GM19043 (cell line): ENCODE results near the gene SCGB1D4.

Experiments used
- ATAC-seq: cut with Tn5 transposase; IDR thresholded peaks from one replicate; pipeline ENCODE4 v1.9.1; 2021; ENCODE audit warnings: low read depth; ENCODE audit not compliant: unreplicated experiment

Gene SCGB1D4

DNA sequence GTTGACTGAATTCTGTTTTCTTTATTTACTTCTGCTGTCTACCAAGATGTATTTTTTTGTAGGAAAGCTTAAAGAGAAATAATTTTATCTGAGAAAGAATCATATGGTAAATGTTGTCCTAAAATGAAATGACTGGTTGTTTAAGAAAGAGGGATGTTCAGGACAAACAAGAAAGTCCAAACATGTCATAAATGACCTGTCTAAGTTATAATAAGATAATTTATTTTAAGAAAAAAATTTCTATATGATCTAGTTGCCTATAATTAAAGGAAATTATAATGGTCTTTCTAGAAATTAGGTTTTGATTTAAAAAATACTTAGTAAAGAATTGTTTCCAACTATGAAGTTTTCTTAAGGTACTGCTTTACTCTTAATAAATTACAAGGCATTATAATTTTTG lies 18.4 kb downstream of the SCGB1D4 start:
- ATAC-seq = no peak

DNA sequence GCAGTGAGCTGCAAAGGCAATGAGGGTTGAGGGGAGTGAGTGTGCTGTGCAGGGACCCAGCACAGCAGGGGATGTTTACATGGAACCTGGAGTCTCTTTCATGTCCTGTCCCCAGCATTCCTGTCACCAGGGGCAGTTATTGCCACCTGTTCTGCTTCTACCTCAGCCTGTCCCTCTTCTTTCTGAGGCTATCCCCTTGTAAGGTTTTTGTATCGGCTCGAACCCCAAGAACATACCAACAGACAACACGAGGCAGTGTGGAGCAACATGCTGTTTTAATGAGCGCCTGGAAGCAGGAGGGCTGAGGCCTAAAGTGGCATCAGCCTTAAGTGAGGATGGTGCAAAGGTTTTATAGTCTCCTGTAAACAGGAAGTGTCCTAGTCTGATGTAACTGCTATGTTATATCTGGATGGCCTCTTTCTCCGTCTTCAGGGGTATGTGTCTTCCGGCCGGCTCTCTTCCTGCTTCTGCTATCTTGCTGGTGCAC lies 25.0 kb downstream of the SCGB1D4 start:
- no peak for ATAC-seq

- ATAC-seq = no peak
Observed at GRCh38 chr11:62273284-62273683, 25.6 kb downstream of the SCGB1D4 start.

DNA sequence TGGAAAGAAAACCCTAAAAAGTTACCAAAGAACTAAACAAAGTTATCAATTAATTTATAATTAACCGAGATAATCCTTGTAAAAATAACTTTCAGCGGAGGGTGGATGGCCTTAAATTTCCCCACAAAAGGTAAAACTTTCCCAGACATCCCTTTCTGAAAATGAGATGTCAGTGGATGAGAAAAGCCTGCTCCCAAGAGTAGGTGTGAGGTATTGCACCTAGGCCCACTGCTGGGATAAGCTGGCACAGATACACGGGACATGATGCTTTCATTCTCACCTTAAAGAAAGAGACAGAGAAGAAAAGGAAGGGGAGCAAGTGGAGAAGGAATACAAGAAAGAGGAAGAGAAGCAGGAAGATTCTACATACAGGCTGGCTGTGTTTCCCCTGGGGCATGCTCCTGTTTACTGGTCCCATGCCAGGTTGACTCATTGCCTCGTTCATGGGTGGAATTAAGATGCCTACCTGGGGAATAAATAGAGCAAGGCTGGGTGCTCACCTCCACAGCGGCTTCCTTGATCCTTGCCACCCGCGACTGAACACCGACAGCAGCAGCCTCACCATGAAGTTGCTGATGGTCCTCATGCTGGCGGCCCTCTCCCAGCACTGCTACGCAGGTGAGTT lies 29.1 kb downstream of the SCGB1D4 start, which contains the start of gene SCGB2A2:
Gene SCGB2A2, plus strand, starts transcription at position 505 of the 625 bp plus-strand sequence. Its CDS starts 59 bp downstream, at position 564.
- ATAC-seq = no peak

GRCh38 chr11:62267576-62267975 lies 31.3 kb downstream of the SCGB1D4 start:
- no peak for ATAC-seq

- no peak for ATAC-seq
Observed at GRCh38 chr11:62267050-62267449, 31.8 kb downstream of the SCGB1D4 start.

GRCh38 chr11:62266558-62266957 lies 32.3 kb downstream of the SCGB1D4 start:
- ATAC-seq = no peak

- no peak for ATAC-seq
Observed at GRCh38 chr11:62264004-62264403, 34.9 kb downstream of the SCGB1D4 start.

GRCh38 chr11:62260261-62260953 lies 38.5 kb downstream of the SCGB1D4 start:
- no peak for ATAC-seq

DNA sequence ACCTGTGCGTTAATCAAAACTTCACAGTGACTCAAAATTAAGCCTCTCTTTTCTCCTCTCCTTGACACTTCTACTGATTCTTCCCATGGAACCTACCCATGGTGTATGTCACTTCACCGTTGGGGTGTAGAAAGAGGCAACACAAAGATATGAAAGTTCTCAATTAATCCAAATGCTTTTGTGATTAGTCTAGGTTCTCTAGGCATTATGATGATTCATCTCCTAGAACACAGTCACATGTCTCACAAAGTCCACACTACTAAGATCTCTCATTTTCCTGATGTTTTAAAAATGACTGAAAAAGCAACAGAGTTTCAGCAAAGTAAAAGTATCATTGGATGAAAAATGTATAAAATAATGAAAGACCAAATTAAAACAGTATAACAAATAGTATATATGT lies 42.6 kb downstream of the SCGB1D4 start:
- ATAC-seq = no peak

DNA sequence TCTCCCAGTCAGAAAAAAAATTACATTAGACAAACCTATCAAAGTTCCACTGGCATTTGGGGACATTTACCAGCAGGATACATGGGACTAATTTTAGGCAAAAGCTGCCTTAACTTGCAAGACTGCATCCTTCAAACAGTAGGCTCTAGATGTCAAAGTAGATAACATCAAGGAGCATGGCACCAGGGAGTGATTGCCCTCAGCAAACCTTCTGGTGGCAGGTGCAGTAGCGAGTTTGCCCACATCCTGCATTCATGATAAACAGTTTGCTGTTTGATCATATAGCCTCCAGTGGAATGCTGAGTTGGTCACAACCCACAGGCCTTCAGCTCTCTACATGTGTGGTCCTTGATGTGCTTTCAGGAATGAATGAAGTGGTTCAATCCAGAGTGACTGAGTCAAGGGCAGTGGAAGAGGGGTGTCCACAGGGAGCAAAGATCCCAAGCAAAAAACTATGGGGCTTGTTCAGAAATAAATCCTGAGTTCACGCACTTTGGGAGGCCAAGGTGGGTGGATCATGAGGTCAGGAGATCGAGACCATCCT lies 44.8 kb downstream of the SCGB1D4 start:
- ATAC-seq = no peak

DNA sequence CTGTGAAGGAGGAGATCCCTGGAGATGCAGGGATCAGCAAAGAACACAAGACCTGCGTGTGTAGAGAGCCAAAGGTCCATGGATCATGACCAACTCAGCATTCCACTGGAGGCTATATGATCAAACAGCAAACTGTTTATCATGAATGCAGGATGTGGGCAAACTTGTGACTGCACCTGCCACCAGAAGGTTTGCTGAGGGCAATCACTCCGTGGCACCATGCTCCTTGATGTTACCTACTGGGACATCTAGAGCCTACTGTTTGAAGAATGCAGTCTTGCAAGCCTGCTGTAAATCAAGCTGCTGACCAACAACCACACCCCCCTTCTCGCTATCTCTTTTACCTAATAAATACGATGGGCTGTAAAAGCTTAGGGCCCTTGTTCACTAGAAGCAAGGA lies 47.2 kb downstream of the SCGB1D4 start:
- no peak for ATAC-seq
